ENCODE results near the gene GRIN1. TPM values are rescaled to one million over a fixed set of nuclear protein-coding genes. Genes with fewer than 3 reads are reported as not detected.

Gene GRIN1
- total RNA-seq, 1 donor from 2014 or later, result not detected

GRCh38 chr9:137103206-137103999 lies 35.6 kb upstream of the GRIN1 start:
- no peak overlapping the region for H3K4me3 ChIP-seq (ENCODE audit: low read depth, low read length)
- DNase-seq (ENCODE audit: low read depth), result no peak
- TF ChIP-seq, protein P1, sequence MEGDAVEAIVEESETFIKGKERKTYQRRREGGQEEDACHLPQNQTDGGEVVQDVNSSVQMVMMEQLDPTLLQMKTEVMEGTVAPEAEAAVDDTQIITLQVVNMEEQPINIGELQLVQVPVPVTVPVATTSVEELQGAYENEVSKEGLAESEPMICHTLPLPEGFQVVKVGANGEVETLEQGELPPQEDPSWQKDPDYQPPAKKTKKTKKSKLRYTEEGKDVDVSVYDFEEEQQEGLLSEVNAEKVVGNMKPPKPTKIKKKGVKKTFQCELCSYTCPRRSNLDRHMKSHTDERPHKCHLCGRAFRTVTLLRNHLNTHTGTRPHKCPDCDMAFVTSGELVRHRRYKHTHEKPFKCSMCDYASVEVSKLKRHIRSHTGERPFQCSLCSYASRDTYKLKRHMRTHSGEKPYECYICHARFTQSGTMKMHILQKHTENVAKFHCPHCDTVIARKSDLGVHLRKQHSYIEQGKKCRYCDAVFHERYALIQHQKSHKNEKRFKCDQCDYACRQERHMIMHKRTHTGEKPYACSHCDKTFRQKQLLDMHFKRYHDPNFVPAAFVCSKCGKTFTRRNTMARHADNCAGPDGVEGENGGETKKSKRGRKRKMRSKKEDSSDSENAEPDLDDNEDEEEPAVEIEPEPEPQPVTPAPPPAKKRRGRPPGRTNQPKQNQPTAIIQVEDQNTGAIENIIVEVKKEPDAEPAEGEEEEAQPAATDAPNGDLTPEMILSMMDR (conservative IDR thresholded peaks at IDR 0.05; ENCODE audit: low read depth, low read length), result no peak

DNA sequence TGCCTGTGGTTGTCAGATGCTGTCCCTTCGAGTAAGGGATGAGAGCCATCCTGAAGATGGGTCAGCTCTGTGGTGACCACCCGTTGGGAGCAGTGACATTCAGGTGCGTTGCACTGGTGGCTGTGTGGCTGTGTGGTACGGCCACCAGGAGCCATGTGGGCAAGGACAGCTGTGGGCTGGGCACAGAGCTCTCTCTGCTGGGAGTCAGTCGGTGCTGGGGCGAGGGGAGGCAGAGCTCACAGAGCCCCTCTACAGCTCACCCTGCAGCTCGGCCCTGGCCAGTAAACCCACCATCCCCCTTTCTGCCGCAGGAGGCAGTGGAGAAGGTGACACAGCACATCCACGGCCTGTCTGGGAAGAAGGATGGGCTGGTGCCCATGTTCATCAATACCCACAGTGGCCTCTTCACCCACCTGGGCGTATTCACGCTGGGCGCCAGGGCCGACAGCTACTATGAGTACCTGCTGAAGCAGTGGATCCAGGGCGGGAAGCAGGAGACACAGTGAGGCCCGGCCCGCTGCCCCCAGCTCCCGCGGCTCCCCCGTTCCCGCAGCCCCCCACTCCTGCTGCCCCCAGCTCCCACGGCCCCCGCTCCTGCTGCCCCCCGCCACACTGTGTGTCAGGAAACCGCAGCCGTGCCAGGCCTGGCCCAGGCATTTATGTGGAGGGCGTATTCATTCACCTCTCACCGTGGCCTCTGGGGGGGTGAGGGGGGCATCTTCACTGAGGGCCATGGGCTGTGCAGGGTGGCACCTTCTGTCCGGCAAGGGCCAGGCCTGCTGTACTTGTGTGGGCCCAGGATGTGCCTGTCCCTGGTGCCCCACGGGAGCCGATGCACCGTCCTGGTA lies 32.9 kb upstream of the GRIN1 start:
- TF ChIP-seq, protein P1 (conservative IDR thresholded peaks at IDR 0.05; ENCODE audit: low read depth, low read length), result no peak
- DNase-seq (ENCODE audit: low read depth), result no peak
- H3K4me3 ChIP-seq (ENCODE audit: low read depth, low read length), result no peak overlapping the region

GRCh38 chr9:137106662-137107250 lies 32.2 kb upstream of the GRIN1 start:
- no peak for DNase-seq (ENCODE audit: low read depth)
- TF ChIP-seq, protein P1 (conservative IDR thresholded peaks at IDR 0.05; ENCODE audit: low read depth, low read length), result no peak

GRCh38 chr9:137107312-137107921 lies 31.5 kb upstream of the GRIN1 start:
- DNase-seq (ENCODE audit: low read depth), result no peak
- TF ChIP-seq, protein P1 (conservative IDR thresholded peaks at IDR 0.05; ENCODE audit: low read depth, low read length), result no peak
- no peak overlapping the region for H3K4me3 ChIP-seq (ENCODE audit: low read depth, low read length)

More at GRCh38 chr9:137106662-137107250, 32.2 kb upstream of the GRIN1 start:
- no peak overlapping the region for H3K4me3 ChIP-seq (ENCODE audit: low read depth, low read length)

GRCh38 chr9:137107982-137108381 lies 31.0 kb upstream of the GRIN1 start:
- TF ChIP-seq, protein P1 (conservative IDR thresholded peaks at IDR 0.05; ENCODE audit: low read depth, low read length), result no peak
- DNase-seq (ENCODE audit: low read depth), result no peak
- H3K4me3 ChIP-seq (ENCODE audit: low read depth, low read length), result no peak overlapping the region

- no peak overlapping the region for H3K4me3 ChIP-seq (ENCODE audit: low read depth, low read length)
- TF ChIP-seq, protein P1 (conservative IDR thresholded peaks at IDR 0.05; ENCODE audit: low read depth, low read length), result no peak
- DNase-seq (ENCODE audit: low read depth), result no peak
Observed at GRCh38 chr9:137108608-137109249, 30.2 kb upstream of the GRIN1 start.
